Trophoblast cell (in vitro differentiated cells and primary cell): ENCODE results near the gene ALOX15.
"Not testable (repeated sequence)": the region's sequence is repeated elsewhere in the genome, so short reads cannot be mapped to it uniquely, and the experiment has no call there.

Source experiments
- DNase-seq, 2 donors: peaks; one replicate each; pipeline ENCODE4 v3.0.0-alpha.2; 2016
- H2AFZ ChIP-seq: 2 replicates; pipeline ENCODE4 v1.6.1; 2013; ENCODE audit warnings: low read length, moderate library complexity, mild to moderate bottlenecking; ENCODE audit not compliant: insufficient read depth, poor library complexity
- H2AK5ac ChIP-seq: 2 replicates; pipeline ENCODE4 v1.6.1; 2013; ENCODE audit warnings: mild to moderate bottlenecking, low read length
- H2BK120ac ChIP-seq: 2 replicates; pipeline ENCODE4 v1.6.1; 2013; ENCODE audit warnings: low read length, mild to moderate bottlenecking, moderate library complexity; ENCODE audit not compliant: insufficient read depth, poor library complexity
- H2BK12ac ChIP-seq: 2 replicates; pipeline ENCODE4 v1.6.1; 2013; ENCODE audit warnings: mild to moderate bottlenecking, low read length, moderate library complexity
- H2BK5ac ChIP-seq: 2 replicates; pipeline ENCODE4 v1.6.1; 2013; ENCODE audit warnings: low read length, low read depth, moderate library complexity, mild to moderate bottlenecking; ENCODE audit not compliant: poor library complexity
- H3K14ac ChIP-seq: 2 replicates; pipeline ENCODE4 v1.6.1; 2013; ENCODE audit warnings: mild to moderate bottlenecking, low read length
- H3K18ac ChIP-seq: 2 replicates; pipeline ENCODE4 v1.6.1; 2013; ENCODE audit warnings: mild to moderate bottlenecking, low read length
- H3K23ac ChIP-seq: 2 replicates; pipeline ENCODE4 v1.6.1; 2013; ENCODE audit warnings: low read length
- H3K27ac ChIP-seq: 2 replicates; pipeline ENCODE4 v1.5.1; 2013; ENCODE audit warnings: low read depth, mild to moderate bottlenecking, inconsistent platforms, low read length, moderate library complexity
- H3K27me3 ChIP-seq: 2 replicates; pipeline ENCODE4 v1.6.1; 2013; ENCODE audit warnings: inconsistent platforms, mild to moderate bottlenecking, low read length, moderate library complexity; ENCODE audit not compliant: insufficient read depth
- H3K36me3 ChIP-seq, 2 experiments: 1 replicate in 1 of 2; 2 replicates in 1 of 2; pipeline ENCODE4 v1.6.1; 2013; ENCODE audit warnings: low read length in 2 of 2, mild to moderate bottlenecking in 2 of 2, moderate library complexity in 1 of 2; ENCODE audit not compliant: insufficient read depth in 2 of 2, control insufficient read depth in 1 of 2
- H3K4ac ChIP-seq: 2 replicates; pipeline ENCODE4 v1.6.1; 2013; ENCODE audit warnings: low read depth, mild to moderate bottlenecking, low read length, moderate library complexity
- H3K4me1 ChIP-seq, 2 experiments: 1 replicate in 1 of 2; 2 replicates in 1 of 2; pipeline ENCODE4 v1.6.1; 2013; ENCODE audit warnings: low read length in 2 of 2, mild to moderate bottlenecking in 2 of 2, moderate library complexity in 1 of 2; ENCODE audit not compliant: insufficient read depth in 2 of 2, control insufficient read depth in 1 of 2
- H3K4me2 ChIP-seq: 2 replicates; pipeline ENCODE4 v1.6.1; 2013; ENCODE audit warnings: inconsistent platforms, mild to moderate bottlenecking, low read length, moderate library complexity
- H3K4me3 ChIP-seq: 2 replicates; pipeline ENCODE4 v1.5.1; 2013; ENCODE audit warnings: mild to moderate bottlenecking, low read depth, low read length, inconsistent platforms
- H3K79me1 ChIP-seq: one replicate; pipeline ENCODE4 v1.6.1; 2013; ENCODE audit warnings: low read length
- H3K79me2 ChIP-seq: 2 replicates; pipeline ENCODE4 v1.6.1; 2013; ENCODE audit warnings: low read length, mild to moderate bottlenecking; ENCODE audit not compliant: control insufficient read depth, insufficient read depth, poor library complexity
- H3K9ac ChIP-seq: 2 replicates; pipeline ENCODE4 v1.6.1; 2013; ENCODE audit warnings: mild to moderate bottlenecking, low read length
- H3K9me3 ChIP-seq: 2 replicates; pipeline ENCODE4 v1.6.1; 2013; ENCODE audit warnings: low read depth, mild to moderate bottlenecking, control low read depth, inconsistent platforms, low read length; ENCODE audit not compliant: insufficient read depth
- H4K12ac ChIP-seq: 2 replicates; pipeline ENCODE4 v1.6.1; 2013; ENCODE audit warnings: low read depth, mild to moderate bottlenecking, low read length, moderate library complexity
- H4K8ac ChIP-seq: 2 replicates; pipeline ENCODE4 v1.6.1; 2013; ENCODE audit warnings: low read depth, mild to moderate bottlenecking, low read length, moderate library complexity
- H4K91ac ChIP-seq: one replicate; pipeline ENCODE4 v1.6.1; 2013; ENCODE audit warnings: low read depth, mild to moderate bottlenecking, low read length, moderate library complexity
- WGBS: extraction: QIAGEN DNeasy Blood & Tissue Kit; methylation state at CpG from one replicate; pipeline ENCODE4 v1.1.7; 2013; ENCODE audit warnings: missing lambda C conversion rate; ENCODE audit not compliant: insufficient read length, insufficient coverage; ENCODE audit errors: extremely low coverage; 5-methylcytosine and 5-hydroxymethylcytosine counted together

ALOX15 gene

GRCh38 chr17:4643676-4644075, 2.2 kb upstream of the ALOX15 start:
- Histone ChIP-seq H4K8ac (no peak overlapping the region), H3K36me3 (no peaks in the 10 kb centered on the region), H3K4me3 (no peak overlapping the region), H3K27ac (no peak overlapping the region), H3K9ac (no peak overlapping the region), H2AFZ (no peak overlapping the region), H3K79me2 (no peaks in the 10 kb centered on the region), H3K14ac (no peak overlapping the region), H3K79me1 (no peaks in the 10 kb centered on the region), H3K4me1 (peaks cover 6 to 13% of the 10 kb centered on the region in 2 experiments), H2BK12ac (no peak overlapping the region), H3K18ac (no peak overlapping the region), H3K9me3 (no peaks in the 10 kb centered on the region), H2BK120ac (no peak overlapping the region), H4K91ac (no peak overlapping the region), H3K4ac (no peak overlapping the region), H4K12ac (no peak overlapping the region), H3K4me2 (no peak overlapping the region), H2BK5ac (no peak overlapping the region), H3K27me3 (peaks cover 22% of the 10 kb centered on the region), H3K23ac (no peak overlapping the region), H2AK5ac (no peak overlapping the region)
- WGBS, result no CpG with 5 or more reads among the region's 4 CpGs
- no peak for DNase-seq

DNA sequence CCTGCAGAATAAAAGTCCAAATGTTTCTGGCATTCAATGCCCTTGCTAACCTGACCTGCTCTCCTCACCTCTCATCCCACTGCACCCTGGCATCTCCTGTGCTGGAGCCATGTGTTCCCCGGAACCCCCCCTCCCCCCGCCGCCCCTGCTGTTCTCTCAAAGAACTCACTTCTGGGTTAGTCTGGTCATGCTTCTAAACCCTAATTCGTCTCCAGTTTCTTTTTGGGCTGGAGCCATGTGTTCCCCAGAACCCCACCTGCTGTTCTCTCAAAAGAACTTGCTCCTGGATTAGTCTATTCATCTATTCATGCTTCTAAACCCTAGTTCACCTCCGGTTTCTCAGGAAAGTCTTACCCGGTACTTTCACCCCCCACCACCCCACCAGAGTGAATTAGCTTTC, 808 bp upstream of the ALOX15 start:
- Histone ChIP-seq H3K36me3 (no peaks in the 10 kb centered on the region), H4K8ac (no peak overlapping the region), H3K4me1 (peaks cover 9 to 13% of the 10 kb centered on the region in 2 experiments), H3K4me3 (no peak overlapping the region), H3K9ac (no peak overlapping the region), H3K4ac (no peak overlapping the region), H3K79me1 (no peaks in the 10 kb centered on the region), H4K91ac (no peak overlapping the region), H3K9me3 (no peaks in the 10 kb centered on the region), H3K18ac (no peak overlapping the region), H2BK5ac (no peak overlapping the region), H2BK12ac (no peak overlapping the region), H4K12ac (no peak overlapping the region), H2BK120ac (no peak overlapping the region), H3K14ac (no peak overlapping the region), H3K4me2 (no peak overlapping the region), H3K27ac (no peak overlapping the region), H3K79me2 (no peaks in the 10 kb centered on the region), H2AK5ac (no peak overlapping the region), H3K27me3 (peaks cover 24% of the 10 kb centered on the region), H2AFZ (no peak overlapping the region), H3K23ac (no peak overlapping the region)
- no peak for DNase-seq
- no CpG with 5 or more reads among the region's 6 CpGs for WGBS

DNA sequence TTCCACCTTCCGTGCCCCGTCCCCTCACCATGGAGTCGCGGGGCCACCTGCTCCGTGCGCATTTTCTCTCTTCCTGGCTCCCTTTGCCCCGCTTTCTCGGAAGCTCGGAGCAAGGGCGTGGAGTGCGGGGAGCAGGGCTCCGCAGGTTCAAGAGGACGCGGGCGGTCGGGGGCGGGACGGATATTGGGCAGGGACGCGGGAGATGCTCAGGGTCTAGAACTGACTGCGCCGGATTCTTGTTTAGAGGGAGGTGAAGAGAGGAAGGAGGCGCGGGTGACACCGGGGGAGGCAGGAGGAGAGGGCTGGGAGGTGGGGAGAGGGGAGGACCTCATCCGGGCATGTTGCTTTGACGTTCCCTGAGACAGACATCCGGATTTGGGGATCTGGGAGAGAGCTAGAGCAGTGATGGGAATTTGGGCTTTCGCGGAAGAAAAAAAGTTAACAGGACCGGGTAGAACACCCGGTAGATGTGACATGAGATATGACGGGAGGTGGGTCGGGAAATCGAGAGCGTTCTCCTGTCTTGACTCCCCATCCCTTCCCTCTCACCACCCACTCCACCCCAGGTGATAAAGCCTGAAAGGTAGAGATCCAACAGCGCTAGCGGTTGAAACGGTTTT, 799 bp downstream of the ALOX15 start:
- H3K4ac ChIP-seq, H2BK120ac ChIP-seq, H3K23ac ChIP-seq, H3K27ac ChIP-seq, H3K14ac ChIP-seq, H3K79me1 ChIP-seq, H2BK5ac ChIP-seq, H3K4me3 ChIP-seq, DNase-seq, H3K36me3 ChIP-seq, H2BK12ac ChIP-seq, H2AFZ ChIP-seq, H4K12ac ChIP-seq, H3K9ac ChIP-seq, H3K18ac ChIP-seq, H4K91ac ChIP-seq, H3K79me2 ChIP-seq, H3K9me3 ChIP-seq, H3K4me2 ChIP-seq, H4K8ac ChIP-seq, H2AK5ac ChIP-seq: not testable (repeated sequence)
- Histone ChIP-seq H3K4me1 (peaks cover 9 to 13% of the 10 kb centered on the region in 2 experiments), H3K27me3 (peaks cover 25% of the 10 kb centered on the region)
- WGBS, result no CpG with 5 or more reads among the region's 39 CpGs

- Histone ChIP-seq H3K4me1 (peaks cover 9 to 13% of the 10 kb centered on the region in 2 experiments), H3K27me3 (peaks cover 25% of the 10 kb centered on the region), H3K4me2 (peak overlapping the region; percentile 20)
- not testable (repeated sequence) for H3K9me3 ChIP-seq, H3K18ac ChIP-seq, H3K4me3 ChIP-seq, H3K79me2 ChIP-seq, H3K79me1 ChIP-seq, H3K36me3 ChIP-seq, H2BK12ac ChIP-seq, H2AFZ ChIP-seq, H2BK120ac ChIP-seq, H3K14ac ChIP-seq, H3K27ac ChIP-seq, H3K4ac ChIP-seq, H3K9ac ChIP-seq, H3K23ac ChIP-seq, H4K12ac ChIP-seq, H2AK5ac ChIP-seq, H2BK5ac ChIP-seq, H4K91ac ChIP-seq, H4K8ac ChIP-seq
- peak in 1 of 2 donors; percentile 20 for DNase-seq
- no CpG with 5 or more reads among the region's 56 CpGs for WGBS
These were observed 2.0 kb downstream of the ALOX15 start for GRCh38 chr17:4639301-4640059.
